ENCODE measurements around the gene USP17L24.
"Not testable (repeated sequence)": the region's sequence is repeated elsewhere in the genome, so short reads cannot be mapped to it uniquely, and the experiment has no call there.

USP17L24 gene, protein sequence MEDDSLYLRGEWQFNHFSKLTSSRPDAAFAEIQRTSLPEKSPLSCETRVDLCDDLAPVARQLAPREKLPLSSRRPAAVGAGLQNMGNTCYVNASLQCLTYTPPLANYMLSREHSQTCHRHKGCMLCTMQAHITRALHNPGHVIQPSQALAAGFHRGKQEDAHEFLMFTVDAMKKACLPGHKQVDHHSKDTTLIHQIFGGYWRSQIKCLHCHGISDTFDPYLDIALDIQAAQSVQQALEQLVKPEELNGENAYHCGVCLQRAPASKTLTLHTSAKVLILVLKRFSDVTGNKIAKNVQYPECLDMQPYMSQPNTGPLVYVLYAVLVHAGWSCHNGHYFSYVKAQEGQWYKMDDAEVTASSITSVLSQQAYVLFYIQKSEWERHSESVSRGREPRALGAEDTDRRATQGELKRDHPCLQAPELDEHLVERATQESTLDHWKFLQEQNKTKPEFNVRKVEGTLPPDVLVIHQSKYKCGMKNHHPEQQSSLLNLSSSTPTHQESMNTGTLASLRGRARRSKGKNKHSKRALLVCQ

DNA sequence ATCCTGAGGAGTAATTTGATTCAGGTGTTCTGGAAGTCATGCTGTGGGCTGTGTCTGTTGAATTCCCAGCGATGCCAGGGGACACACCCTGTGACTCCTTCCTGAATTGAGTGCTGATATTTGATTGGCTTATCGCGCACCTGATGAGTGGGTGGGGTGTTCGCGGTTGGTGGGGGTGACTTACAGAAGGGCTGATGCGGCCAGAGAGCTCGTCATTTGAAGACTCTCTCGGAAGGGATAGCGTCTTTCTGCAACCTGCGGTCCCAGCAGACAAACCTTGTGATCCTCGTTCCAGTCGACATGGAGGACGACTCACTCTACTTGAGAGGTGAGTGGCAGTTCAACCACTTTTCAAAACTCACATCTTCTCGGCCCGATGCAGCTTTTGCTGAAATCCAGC lies at the start of gene USP17L24:
USP17L24 (plus strand) TSS at position 301 of the 400 bp plus-strand sequence; CDS start at position 301, 0 bp downstream.
- not testable (repeated sequence) for DNase-seq

DNA sequence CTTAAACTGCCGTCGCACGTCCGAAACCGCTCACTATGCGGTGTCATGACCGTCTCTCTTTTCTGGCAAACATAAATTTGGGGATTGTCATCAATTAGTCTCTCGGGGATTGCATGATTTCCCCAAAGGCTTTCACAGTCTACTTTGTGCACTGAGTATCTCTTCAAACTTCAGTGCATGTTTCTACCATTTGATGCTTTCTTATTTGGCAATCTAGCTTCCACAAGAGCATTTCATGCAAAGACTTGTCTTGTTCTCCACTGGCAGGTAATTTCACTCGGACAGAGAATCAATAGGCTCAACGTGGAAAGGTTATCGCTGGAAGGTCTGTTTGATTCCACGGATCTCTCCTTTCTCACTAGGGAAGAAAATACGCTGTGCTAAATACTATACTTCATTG lies 774 bp upstream of the USP17L24 start:
- DNase-seq: not testable (repeated sequence)

DNA sequence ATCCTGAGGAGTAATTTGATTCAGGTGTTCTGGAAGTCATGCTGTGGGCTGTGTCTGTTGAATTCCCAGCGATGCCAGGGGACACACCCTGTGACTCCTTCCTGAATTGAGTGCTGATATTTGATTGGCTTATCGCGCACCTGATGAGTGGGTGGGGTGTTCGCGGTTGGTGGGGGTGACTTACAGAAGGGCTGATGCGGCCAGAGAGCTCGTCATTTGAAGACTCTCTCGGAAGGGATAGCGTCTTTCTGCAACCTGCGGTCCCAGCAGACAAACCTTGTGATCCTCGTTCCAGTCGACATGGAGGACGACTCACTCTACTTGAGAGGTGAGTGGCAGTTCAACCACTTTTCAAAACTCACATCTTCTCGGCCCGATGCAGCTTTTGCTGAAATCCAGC lies 4.6 kb downstream of the USP17L24 start, which contains the start of gene USP17L25:
USP17L25 (plus strand) TSS at position 301 of the 400 bp plus-strand sequence; CDS start at position 301, 0 bp downstream.
- not testable (repeated sequence) for DNase-seq

DNA sequence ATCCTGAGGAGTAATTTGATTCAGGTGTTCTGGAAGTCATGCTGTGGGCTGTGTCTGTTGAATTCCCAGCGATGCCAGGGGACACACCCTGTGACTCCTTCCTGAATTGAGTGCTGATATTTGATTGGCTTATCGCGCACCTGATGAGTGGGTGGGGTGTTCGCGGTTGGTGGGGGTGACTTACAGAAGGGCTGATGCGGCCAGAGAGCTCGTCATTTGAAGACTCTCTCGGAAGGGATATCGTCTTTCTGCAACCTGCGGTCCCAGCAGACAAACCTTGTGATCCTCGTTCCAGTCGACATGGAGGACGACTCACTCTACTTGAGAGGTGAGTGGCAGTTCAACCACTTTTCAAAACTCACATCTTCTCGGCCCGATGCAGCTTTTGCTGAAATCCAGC lies 9.4 kb downstream of the USP17L24 start, which contains the start of gene USP17L26:
USP17L26 (plus strand) TSS at position 301 of the 400 bp plus-strand sequence; CDS start at position 301, 0 bp downstream.
- DNase-seq: not testable (repeated sequence)

DNA sequence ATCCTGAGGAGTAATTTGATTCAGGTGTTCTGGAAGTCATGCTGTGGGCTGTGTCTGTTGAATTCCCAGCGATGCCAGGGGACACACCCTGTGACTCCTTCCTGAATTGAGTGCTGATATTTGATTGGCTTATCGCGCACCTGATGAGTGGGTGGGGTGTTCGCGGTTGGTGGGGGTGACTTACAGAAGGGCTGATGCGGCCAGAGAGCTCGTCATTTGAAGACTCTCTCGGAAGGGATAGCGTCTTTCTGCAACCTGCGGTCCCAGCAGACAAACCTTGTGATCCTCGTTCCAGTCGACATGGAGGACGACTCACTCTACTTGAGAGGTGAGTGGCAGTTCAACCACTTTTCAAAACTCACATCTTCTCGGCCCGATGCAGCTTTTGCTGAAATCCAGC lies 14.1 kb downstream of the USP17L24 start, which contains the start of gene USP17L5:
USP17L5 (plus strand) TSS at position 301 of the 400 bp plus-strand sequence; CDS start at position 301, 0 bp downstream.
- DNase-seq: not testable (repeated sequence)

DNA sequence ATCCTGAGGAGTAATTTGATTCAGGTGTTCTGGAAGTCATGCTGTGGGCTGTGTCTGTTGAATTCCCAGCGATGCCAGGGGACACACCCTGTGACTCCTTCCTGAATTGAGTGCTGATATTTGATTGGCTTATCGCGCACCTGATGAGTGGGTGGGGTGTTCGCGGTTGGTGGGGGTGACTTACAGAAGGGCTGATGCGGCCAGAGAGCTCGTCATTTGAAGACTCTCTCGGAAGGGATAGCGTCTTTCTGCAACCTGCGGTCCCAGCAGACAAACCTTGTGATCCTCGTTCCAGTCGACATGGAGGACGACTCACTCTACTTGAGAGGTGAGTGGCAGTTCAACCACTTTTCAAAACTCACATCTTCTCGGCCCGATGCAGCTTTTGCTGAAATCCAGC lies 18.9 kb downstream of the USP17L24 start, which contains the start of gene USP17L27:
USP17L27 (plus strand) TSS at position 301 of the 400 bp plus-strand sequence; CDS start at position 301, 0 bp downstream.
- not testable (repeated sequence) for DNase-seq

DNA sequence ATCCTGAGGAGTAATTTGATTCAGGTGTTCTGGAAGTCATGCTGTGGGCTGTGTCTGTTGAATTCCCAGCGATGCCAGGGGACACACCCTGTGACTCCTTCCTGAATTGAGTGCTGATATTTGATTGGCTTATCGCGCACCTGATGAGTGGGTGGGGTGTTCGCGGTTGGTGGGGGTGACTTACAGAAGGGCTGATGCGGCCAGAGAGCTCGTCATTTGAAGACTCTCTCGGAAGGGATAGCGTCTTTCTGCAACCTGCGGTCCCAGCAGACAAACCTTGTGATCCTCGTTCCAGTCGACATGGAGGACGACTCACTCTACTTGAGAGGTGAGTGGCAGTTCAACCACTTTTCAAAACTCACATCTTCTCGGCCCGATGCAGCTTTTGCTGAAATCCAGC lies 23.6 kb downstream of the USP17L24 start, which contains the start of gene USP17L28:
USP17L28 (plus strand) TSS at position 301 of the 400 bp plus-strand sequence; CDS start at position 301, 0 bp downstream.
- DNase-seq: not testable (repeated sequence)

DNA sequence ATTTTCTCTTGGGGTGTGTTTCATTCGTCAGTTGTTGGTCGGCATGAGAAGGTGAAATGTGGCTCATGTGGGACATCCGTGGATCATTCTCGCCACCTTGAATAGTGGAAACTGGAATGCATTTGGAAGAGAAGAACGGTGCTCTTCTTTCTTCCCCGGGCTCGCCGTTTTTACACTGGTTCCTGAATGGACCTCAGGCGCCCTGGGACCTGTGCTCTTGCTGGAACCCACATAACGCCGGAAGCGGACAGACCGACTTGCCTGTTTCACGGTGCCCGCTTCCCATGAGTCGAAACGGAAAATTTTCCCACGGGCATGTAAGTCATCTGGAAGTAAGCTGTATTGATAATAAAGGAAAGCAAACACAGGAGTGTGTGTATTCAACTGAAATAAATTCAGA lies 25.9 kb downstream of the USP17L24 start:
- not testable (repeated sequence) for DNase-seq

DNA sequence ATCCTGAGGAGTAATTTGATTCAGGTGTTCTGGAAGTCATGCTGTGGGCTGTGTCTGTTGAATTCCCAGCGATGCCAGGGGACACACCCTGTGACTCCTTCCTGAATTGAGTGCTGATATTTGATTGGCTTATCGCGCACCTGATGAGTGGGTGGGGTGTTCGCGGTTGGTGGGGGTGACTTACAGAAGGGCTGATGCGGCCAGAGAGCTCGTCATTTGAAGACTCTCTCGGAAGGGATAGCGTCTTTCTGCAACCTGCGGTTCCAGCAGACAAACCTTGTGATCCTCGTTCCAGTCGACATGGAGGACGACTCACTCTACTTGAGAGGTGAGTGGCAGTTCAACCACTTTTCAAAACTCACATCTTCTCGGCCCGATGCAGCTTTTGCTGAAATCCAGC lies 28.4 kb downstream of the USP17L24 start, which contains the start of gene USP17L29:
USP17L29 (plus strand) TSS at position 301 of the 400 bp plus-strand sequence; CDS start at position 301, 0 bp downstream.
- not testable (repeated sequence) for DNase-seq

DNA sequence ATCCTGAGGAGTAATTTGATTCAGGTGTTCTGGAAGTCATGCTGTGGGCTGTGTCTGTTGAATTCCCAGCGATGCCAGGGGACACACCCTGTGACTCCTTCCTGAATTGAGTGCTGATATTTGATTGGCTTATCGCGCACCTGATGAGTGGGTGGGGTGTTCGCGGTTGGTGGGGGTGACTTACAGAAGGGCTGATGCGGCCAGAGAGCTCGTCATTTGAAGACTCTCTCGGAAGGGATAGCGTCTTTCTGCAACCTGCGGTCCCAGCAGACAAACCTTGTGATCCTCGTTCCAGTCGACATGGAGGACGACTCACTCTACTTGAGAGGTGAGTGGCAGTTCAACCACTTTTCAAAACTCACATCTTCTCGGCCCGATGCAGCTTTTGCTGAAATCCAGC lies 37.9 kb downstream of the USP17L24 start, which contains the start of gene USP17L30:
USP17L30 (plus strand) TSS at position 301 of the 400 bp plus-strand sequence; CDS start at position 301, 0 bp downstream.
- DNase-seq: not testable (repeated sequence)

Measured in suppressor macrophage treated with lipopolysaccharide for 1 hour (primary cell).